SU-DHL-6 (cell line): Measurements from ENCODE around the gene CTNND2.

Source experiments
- H2AFZ ChIP-seq: fragments of 200-600 bp; sonication (generic); 2 replicates; pipeline ENCODE4 v1.6.1; 2014; ENCODE audit warnings: low read depth, mild to moderate bottlenecking, moderate library complexity, mixed read lengths, antibody characterized with exemption, low read length; ENCODE audit not compliant: severe bottlenecking
- H3F3A ChIP-seq: fragments of 200-600 bp; shearing (Covaris generic); 2 replicates; pipeline ENCODE4 v1.6.0; 2016; ENCODE audit warnings: antibody characterized with exemption, mild to moderate bottlenecking; ENCODE audit not compliant: insufficient read depth
- H3K27ac ChIP-seq: fragments of 200-600 bp; sonication (generic); 2 replicates; pipeline ENCODE4 v1.5.1; 2016; ENCODE audit warnings: low read depth, mild to moderate bottlenecking, low read length, moderate library complexity, mixed read lengths
- H3K27me3 ChIP-seq: fragments of 200-600 bp; sonication (generic), shearing (Covaris generic); 2 replicates; pipeline ENCODE4 v1.6.0; 2014; ENCODE audit warnings: mild to moderate bottlenecking, low read length
- H3K36me3 ChIP-seq: fragments of 200-600 bp; sonication (generic); 2 replicates; pipeline ENCODE4 v1.6.1; 2014; ENCODE audit warnings: mild to moderate bottlenecking, low read length, mixed read lengths
- H3K4me2 ChIP-seq: fragments of 300-600, 200-600 bp; shearing (Covaris generic), sonication (generic); 2 replicates; pipeline ENCODE4 v1.6.0; 2014; ENCODE audit warnings: low read length, low read depth, mild to moderate bottlenecking; ENCODE audit not compliant: poor library complexity, severe bottlenecking
- H3K4me3 ChIP-seq: fragments of 200-600 bp; sonication (generic); 2 replicates; pipeline ENCODE4 v1.5.1; 2014; ENCODE audit warnings: antibody characterized with exemption, low read length, mild to moderate bottlenecking, mixed read lengths; ENCODE audit not compliant: insufficient read depth, poor library complexity, severe bottlenecking
- H3K79me2 ChIP-seq: fragments of 200-600 bp; sonication (generic); 2 replicates; pipeline ENCODE4 v1.6.1; 2014; ENCODE audit warnings: mild to moderate bottlenecking, low read length, moderate library complexity; ENCODE audit not compliant: insufficient read depth
- H3K9ac ChIP-seq: fragments of 200-600 bp; sonication (generic); 2 replicates; pipeline ENCODE4 v1.7.0; 2014; ENCODE audit warnings: mild to moderate bottlenecking, low read length
- H3K9me2 ChIP-seq: fragments of 200-600 bp; sonication (generic); replicated peaks from 2 replicates; pipeline ENCODE4 v1.6.1; 2014; ENCODE audit warnings: low read length; ENCODE audit not compliant: insufficient read depth
- H3K9me3 ChIP-seq: fragments of 200-600 bp; sonication (generic); 2 replicates; pipeline ENCODE4 v1.6.1; 2014; ENCODE audit warnings: low read length, mixed read lengths; ENCODE audit not compliant: insufficient read depth
- H4K20me1 ChIP-seq: fragments of 200-600 bp; sonication (generic); 2 replicates; pipeline ENCODE4 v1.6.1; 2014; ENCODE audit warnings: low read depth, mild to moderate bottlenecking, antibody characterized with exemption, low read length, moderate library complexity, mixed read lengths
- CTCF ChIP-seq: fragments of 200-600 bp; sonication (generic); IDR thresholded peaks from one replicate; pipeline ENCODE4 v1.5.1; 2017; ENCODE audit warnings: antibody characterized with exemption, mild to moderate bottlenecking, low read length, moderate library complexity; ENCODE audit not compliant: insufficient read depth, poor library complexity, severe bottlenecking
- EZH2phosphoT487 ChIP-seq: fragments of 200-600 bp; sonication (generic), shearing (Covaris generic); conservative IDR thresholded peaks from 2 replicates; pipeline ENCODE4 v1.6.1; 2018; ENCODE audit warnings: mild to moderate bottlenecking, antibody characterized with exemption, low read length, moderate library complexity, mixed read lengths

Gene CTNND2

DNA sequence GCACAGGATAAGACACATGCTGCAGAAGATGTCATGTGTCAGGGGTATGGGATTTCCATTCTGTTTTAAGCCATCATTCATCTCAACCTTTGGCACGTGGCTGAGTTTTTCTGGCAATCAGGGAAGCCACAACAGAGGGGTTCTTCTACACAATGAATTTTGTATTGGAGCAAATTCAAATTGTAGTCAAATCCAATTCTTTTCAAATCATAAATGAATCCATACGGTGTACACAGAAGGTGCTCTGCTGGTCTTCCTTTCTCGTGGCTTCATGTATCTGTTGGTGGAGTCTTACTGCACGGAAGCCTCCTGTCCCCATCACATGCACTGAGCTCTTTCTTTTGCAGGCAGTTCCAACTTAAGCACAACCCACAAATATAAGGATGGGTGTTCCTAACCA is 706.5 kb downstream of the CTNND2 start:
- H3K27ac ChIP-seq: no peak overlapping the region
- TF ChIP-seq EZH2phosphoT487 (no peak), CTCF (no peak)
- H3K4me3 ChIP-seq: no peak overlapping the region
- no peaks in the 10 kb centered on the region for H3K36me3 ChIP-seq
- no peaks in the 10 kb centered on the region for H3K79me2 ChIP-seq
- H3K9ac ChIP-seq: no peak overlapping the region
- no peaks in the 10 kb centered on the region for H3K9me3 ChIP-seq
- H2AFZ ChIP-seq: no peak overlapping the region
- no peaks in the 10 kb centered on the region for H3F3A ChIP-seq
- no peaks in the 10 kb centered on the region for H3K27me3 ChIP-seq
- no peaks in the 10 kb centered on the region for H4K20me1 ChIP-seq
- H3K9me2 ChIP-seq: no peaks in the 10 kb centered on the region
- H3K4me2 ChIP-seq: no peak overlapping the region

DNA sequence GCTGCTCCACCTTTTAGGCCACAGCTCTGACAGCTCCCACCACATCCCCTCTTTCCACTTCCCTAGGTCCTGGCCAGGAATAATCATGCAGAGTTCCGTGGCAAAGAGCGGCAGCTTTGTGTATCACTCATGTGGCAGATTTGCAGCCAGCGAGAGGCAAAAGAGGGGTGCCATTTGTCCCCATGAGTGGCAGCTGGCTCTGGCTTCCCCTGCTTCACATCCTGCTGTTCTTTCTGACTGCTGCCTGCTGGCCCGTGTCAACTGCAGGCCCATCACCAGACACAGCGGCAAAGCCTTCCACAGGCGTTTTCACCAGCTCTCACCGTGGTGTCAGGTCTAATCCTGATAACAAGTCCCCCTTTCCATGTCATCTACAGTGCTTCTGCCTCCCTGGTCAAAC is 712.6 kb downstream of the CTNND2 start:
- no peak overlapping the region for H3K9ac ChIP-seq
- H3K36me3 ChIP-seq: no peaks in the 10 kb centered on the region
- no peaks in the 10 kb centered on the region for H3K79me2 ChIP-seq
- H3K27me3 ChIP-seq: no peaks in the 10 kb centered on the region
- H3K4me3 ChIP-seq: no peak overlapping the region
- H3F3A ChIP-seq: no peaks in the 10 kb centered on the region
- no peaks in the 10 kb centered on the region for H3K9me2 ChIP-seq
- no peaks in the 10 kb centered on the region for H4K20me1 ChIP-seq
- no peak overlapping the region for H3K4me2 ChIP-seq
- H2AFZ ChIP-seq: no peak overlapping the region
- TF ChIP-seq EZH2phosphoT487 (no peak), CTCF (no peak)
- no peak overlapping the region for H3K27ac ChIP-seq
- no peaks in the 10 kb centered on the region for H3K9me3 ChIP-seq

GRCh38 chr5:11182441-11183080 is 721.7 kb downstream of the CTNND2 start:
- no peak for TF ChIP-seq EZH2phosphoT487
- TF ChIP-seq CTCF: peak; percentile 35
- Histone ChIP-seq H3K4me2 (no peak overlapping the region), H4K20me1 (no peaks in the 10 kb centered on the region), H3K79me2 (no peaks in the 10 kb centered on the region), H3K9ac (no peak overlapping the region), H2AFZ (no peak overlapping the region), H3K27me3 (peaks cover 4% of the 10 kb centered on the region; the same call in 1 of the 2 replicates), H3K36me3 (no peaks in the 10 kb centered on the region), H3K9me3 (no peaks in the 10 kb centered on the region), H3F3A (no peaks in the 10 kb centered on the region), H3K27ac (no peak overlapping the region), H3K4me3 (no peak overlapping the region), H3K9me2 (no peaks in the 10 kb centered on the region)

- Histone ChIP-seq H3K4me2 (no peak overlapping the region), H3F3A (no peaks in the 10 kb centered on the region), H3K27me3 (peaks cover 4% of the 10 kb centered on the region; the same call in 1 of the 2 replicates), H3K4me3 (no peak overlapping the region), H3K9me3 (no peaks in the 10 kb centered on the region), H4K20me1 (no peaks in the 10 kb centered on the region), H3K9ac (no peak overlapping the region), H3K27ac (no peak overlapping the region), H3K9me2 (no peaks in the 10 kb centered on the region), H2AFZ (no peak overlapping the region), H3K79me2 (no peaks in the 10 kb centered on the region), H3K36me3 (no peaks in the 10 kb centered on the region)
- no peak for TF ChIP-seq CTCF
- TF ChIP-seq EZH2phosphoT487: no peak
Measured at GRCh38 chr5:11181940-11182339, 722.3 kb downstream of the CTNND2 start.
